ENCODE data around the gene KCNQ1.

KCNQ1 gene

GRCh38 chr11:2804701-2805387 is 360.0 kb downstream of the KCNQ1 start:
- H4K20me1 ChIP-seq (ENCODE audit: insufficient read depth, low read length, poor library complexity, severe bottlenecking): no peaks in the 10 kb centered on the region
- no peak overlapping the region for H3K9ac ChIP-seq (ENCODE audit: low read depth, low read length, poor library complexity, severe bottlenecking)
- peaks cover 13% of the 10 kb centered on the region for H3K4me1 ChIP-seq (ENCODE audit: insufficient read depth, low read length, poor library complexity, severe bottlenecking)
- H3K9me2 ChIP-seq (replicated peaks; ENCODE audit: low read depth, low read length): no peaks in the 10 kb centered on the region
- 0 out of 2 replicates have a peak, but pooled peaks cover 2% of the 10 kb centered on the region for H3K9me3 ChIP-seq (ENCODE audit: insufficient read depth, low read depth, low read length)
- no peak overlapping the region for H3K4me2 ChIP-seq (ENCODE audit: low read depth, low read length, poor library complexity, severe bottlenecking)
- H3F3A ChIP-seq (ENCODE audit: low read depth): no peaks in the 10 kb centered on the region
- H3K27me3 ChIP-seq (ENCODE audit: insufficient read depth, low read length, poor library complexity, severe bottlenecking): no peaks in the 10 kb centered on the region
- no peaks in the 10 kb centered on the region; the same call in 1 of the 2 replicates for H3K79me2 ChIP-seq (ENCODE audit: insufficient read depth, low read length)
- no peak overlapping the region for H3K4me3 ChIP-seq (ENCODE audit: low read length, poor library complexity, severe bottlenecking)
- H2AFZ ChIP-seq (ENCODE audit: low read length): no peak overlapping the region
- TF ChIP-seq EZH2phosphoT487 (IDR thresholded peaks at IDR 0.05; ENCODE audit: borderline replicate concordance): no peak
- no peak for TF ChIP-seq CTCF (conservative IDR thresholded peaks at IDR 0.05; ENCODE audit: low read length)
- no peaks in the 10 kb centered on the region for H3K36me3 ChIP-seq (ENCODE audit: insufficient read depth, low read length)

GRCh38 chr11:2805388-2806056 is 360.7 kb downstream of the KCNQ1 start:
- Histone ChIP-seq H3K4me1 (ENCODE audit: insufficient read depth, low read length, poor library complexity, severe bottlenecking) (peaks cover 13% of the 10 kb centered on the region), H3F3A (ENCODE audit: low read depth) (no peaks in the 10 kb centered on the region), H3K79me2 (ENCODE audit: insufficient read depth, low read length) (no peaks in the 10 kb centered on the region; the same call in 1 of the 2 replicates), H3K9me2 (replicated peaks; ENCODE audit: low read depth, low read length) (no peaks in the 10 kb centered on the region), H3K36me3 (ENCODE audit: insufficient read depth, low read length) (no peaks in the 10 kb centered on the region), H3K9me3 (ENCODE audit: insufficient read depth, low read depth, low read length) (no peaks in the 10 kb centered on the region), H3K27me3 (ENCODE audit: insufficient read depth, low read length, poor library complexity, severe bottlenecking) (no peaks in the 10 kb centered on the region), H3K4me3 (ENCODE audit: low read length, poor library complexity, severe bottlenecking) (no peak overlapping the region), H3K9ac (ENCODE audit: low read depth, low read length, poor library complexity, severe bottlenecking) (no peak overlapping the region), H3K4me2 (ENCODE audit: low read depth, low read length, poor library complexity, severe bottlenecking) (no peak overlapping the region), H4K20me1 (ENCODE audit: insufficient read depth, low read length, poor library complexity, severe bottlenecking) (no peaks in the 10 kb centered on the region), H2AFZ (ENCODE audit: low read length) (no peak overlapping the region)
- TF ChIP-seq EZH2phosphoT487 (IDR thresholded peaks at IDR 0.05; ENCODE audit: borderline replicate concordance): no peak
- TF ChIP-seq CTCF (conservative IDR thresholded peaks at IDR 0.05; ENCODE audit: low read length): no peak

GRCh38 chr11:2806351-2807024 is 361.7 kb downstream of the KCNQ1 start:
- H4K20me1 ChIP-seq (ENCODE audit: insufficient read depth, low read length, poor library complexity, severe bottlenecking): no peaks in the 10 kb centered on the region
- H3F3A ChIP-seq (ENCODE audit: low read depth): no peaks in the 10 kb centered on the region
- H3K9ac ChIP-seq (ENCODE audit: low read depth, low read length, poor library complexity, severe bottlenecking): no peak overlapping the region
- H3K27me3 ChIP-seq (ENCODE audit: insufficient read depth, low read length, poor library complexity, severe bottlenecking): no peaks in the 10 kb centered on the region
- H3K79me2 ChIP-seq (ENCODE audit: insufficient read depth, low read length): no peaks in the 10 kb centered on the region; the same call in 1 of the 2 replicates
- TF ChIP-seq CTCF (conservative IDR thresholded peaks at IDR 0.05; ENCODE audit: low read length): no peak
- TF ChIP-seq EZH2phosphoT487 (IDR thresholded peaks at IDR 0.05; ENCODE audit: borderline replicate concordance): no peak
- no peaks in the 10 kb centered on the region for H3K9me2 ChIP-seq (replicated peaks; ENCODE audit: low read depth, low read length)
- H3K4me1 ChIP-seq (ENCODE audit: insufficient read depth, low read length, poor library complexity, severe bottlenecking): peaks cover 9% of the 10 kb centered on the region
- no peaks in the 10 kb centered on the region for H3K9me3 ChIP-seq (ENCODE audit: insufficient read depth, low read depth, low read length)
- H3K4me3 ChIP-seq (ENCODE audit: low read length, poor library complexity, severe bottlenecking): no peak overlapping the region
- no peaks in the 10 kb centered on the region for H3K36me3 ChIP-seq (ENCODE audit: insufficient read depth, low read length)
- H3K4me2 ChIP-seq (ENCODE audit: low read depth, low read length, poor library complexity, severe bottlenecking): no peak overlapping the region
- no peak overlapping the region for H2AFZ ChIP-seq (ENCODE audit: low read length)

Measured in Loucy (cell line).